Subcutaneous adipose tissue (tissue), 4 donors: ENCODE measurements around the gene PHETA1. TPM values are rescaled to one million over a fixed set of nuclear protein-coding genes. Genes with fewer than 3 reads are reported as not detected.

Experiments
- CTCF ChIP-seq: fragments of 450-650 bp; IDR thresholded peaks from one replicate; pipeline ENCODE4 v1.5.1; 2016; ENCODE audit warnings: low read depth, mild to moderate bottlenecking, control low read depth, antibody characterized with exemption, moderate library complexity
- total RNA-seq, 4 donors: library from RNA; depleted of rRNA; stranded (reverse); fragments of >200 nt; gene quantifications; one replicate each; pipeline ENCODE4 v1.1.0, GENCODE V29; 2016

PHETA1 gene
- total RNA-seq, 4 donors from 2014 or later, result 2.8 to 14.1 (median 7.1) TPM

DNA sequence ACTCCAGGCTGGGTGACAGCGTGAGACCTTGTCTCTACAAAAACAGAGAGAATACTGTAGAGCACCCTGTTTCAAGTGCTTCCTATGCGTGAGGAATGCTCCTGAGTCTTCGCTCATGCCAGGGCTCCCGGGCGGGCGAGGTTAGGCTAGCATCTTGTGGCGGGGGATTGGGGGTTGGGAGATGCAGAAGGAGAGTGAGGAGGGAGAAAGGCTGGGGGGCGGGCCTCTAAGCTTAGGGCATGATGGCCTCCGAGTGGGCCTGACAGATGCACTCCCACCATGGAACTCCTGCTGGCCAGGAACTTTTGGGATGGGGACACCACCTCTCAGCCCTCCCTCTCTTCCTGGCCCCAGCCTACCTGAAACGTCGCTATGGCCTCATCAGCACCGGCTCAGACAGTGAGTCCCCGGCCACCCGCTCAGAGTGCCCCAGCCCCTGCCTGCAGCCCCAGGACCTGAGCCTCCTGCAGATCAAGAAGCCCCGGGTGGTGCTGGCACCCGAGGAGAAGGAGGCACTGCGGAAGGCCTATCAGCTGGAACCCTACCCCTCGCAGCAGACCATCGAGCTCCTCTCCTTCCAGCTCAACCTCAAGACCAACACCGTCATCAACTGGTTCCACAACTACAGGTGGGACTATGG is 27.3 kb downstream of the PHETA1 start:
- TF ChIP-seq CTCF, result no peak

- no peak for TF ChIP-seq CTCF
These were observed 28.7 kb downstream of the PHETA1 start for GRCh38 chr12:111340231-111340630.

- no peak for TF ChIP-seq CTCF
These were observed 29.5 kb downstream of the PHETA1 start for GRCh38 chr12:111339321-111339938.

DNA sequence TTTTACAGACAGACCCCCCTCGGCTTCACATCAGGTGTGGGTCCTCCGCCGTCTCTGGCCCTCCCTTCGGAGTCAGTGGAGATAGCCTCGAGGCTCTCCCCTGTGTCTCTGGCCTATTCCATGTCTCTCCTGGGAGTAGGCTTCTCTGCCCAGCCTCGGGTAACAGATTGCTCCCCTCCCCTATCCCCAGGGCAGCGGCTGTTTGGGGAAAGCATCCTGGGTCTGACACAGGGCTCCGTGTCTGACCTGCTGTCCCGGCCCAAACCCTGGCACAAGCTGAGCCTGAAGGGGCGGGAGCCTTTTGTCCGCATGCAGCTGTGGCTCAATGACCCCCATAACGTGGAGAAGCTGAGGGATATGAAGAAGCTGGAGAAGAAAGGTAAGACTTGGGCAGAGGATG is 30.8 kb downstream of the PHETA1 start:
- TF ChIP-seq CTCF, result no peak

- no peak for TF ChIP-seq CTCF
These were observed 31.5 kb downstream of the PHETA1 start for GRCh38 chr12:111337371-111337770.

DNA sequence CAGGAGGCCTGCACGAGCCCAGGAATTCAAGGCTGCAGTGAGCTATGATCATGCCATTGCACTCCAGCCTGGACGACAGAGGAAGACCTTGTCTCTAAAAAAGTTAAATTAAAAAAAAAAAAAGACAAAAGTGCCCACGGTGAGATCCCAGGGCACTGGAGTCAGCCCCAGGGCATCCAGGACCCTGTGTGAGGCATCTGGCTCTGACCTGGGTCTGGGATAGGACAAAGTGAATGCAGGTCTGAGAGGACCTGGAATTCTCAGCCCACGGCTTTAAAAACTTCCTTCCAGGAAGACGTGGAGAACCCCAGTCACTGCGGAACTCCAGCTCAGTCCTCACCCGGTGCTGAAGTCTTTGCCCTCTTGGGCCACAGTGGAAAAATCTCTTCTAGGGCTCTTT is 33.1 kb downstream of the PHETA1 start:
- no peak for TF ChIP-seq CTCF

DNA sequence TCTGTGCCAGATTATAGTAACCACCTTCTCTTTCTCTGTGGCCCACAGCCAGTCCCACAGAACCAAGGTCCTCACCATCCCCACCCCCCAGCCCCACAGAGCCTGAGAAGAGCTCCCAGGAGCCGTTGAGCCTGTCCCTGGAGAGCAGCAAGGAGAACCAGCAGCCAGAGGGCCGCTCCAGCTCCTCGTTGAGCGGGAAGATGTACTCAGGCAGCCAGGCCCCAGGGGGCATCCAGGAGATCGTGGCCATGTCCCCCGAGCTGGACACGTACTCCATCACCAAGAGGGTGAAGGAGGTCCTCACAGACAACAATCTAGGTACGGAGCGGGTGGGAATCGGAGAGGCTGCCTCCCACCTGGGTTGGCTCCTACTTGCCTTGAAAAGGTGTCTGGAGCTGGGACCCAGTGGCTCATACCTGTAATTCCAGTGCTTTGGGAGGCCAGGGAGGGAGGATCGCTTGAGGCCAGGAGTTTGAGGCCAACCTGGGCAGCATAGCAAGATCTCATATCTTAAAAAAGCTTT is 34.4 kb downstream of the PHETA1 start:
- TF ChIP-seq CTCF, result no peak
